WI38 (cell line): ENCODE results near the gene AGAP1.

Source experiments
- H3K4me3 ChIP-seq: 2 replicates; pipeline ENCODE4 v1.5.1; 2011; ENCODE audit warnings: low read depth, mild to moderate bottlenecking, control low read depth, low read length
- TF ChIP-seq, protein P1 (sequence below): IDR thresholded peaks from 2 replicates; pipeline ENCODE4 v1.5.1; 2012; ENCODE audit warnings: low read depth, mild to moderate bottlenecking, control low read depth, low read length

The AGAP1 gene

DNA sequence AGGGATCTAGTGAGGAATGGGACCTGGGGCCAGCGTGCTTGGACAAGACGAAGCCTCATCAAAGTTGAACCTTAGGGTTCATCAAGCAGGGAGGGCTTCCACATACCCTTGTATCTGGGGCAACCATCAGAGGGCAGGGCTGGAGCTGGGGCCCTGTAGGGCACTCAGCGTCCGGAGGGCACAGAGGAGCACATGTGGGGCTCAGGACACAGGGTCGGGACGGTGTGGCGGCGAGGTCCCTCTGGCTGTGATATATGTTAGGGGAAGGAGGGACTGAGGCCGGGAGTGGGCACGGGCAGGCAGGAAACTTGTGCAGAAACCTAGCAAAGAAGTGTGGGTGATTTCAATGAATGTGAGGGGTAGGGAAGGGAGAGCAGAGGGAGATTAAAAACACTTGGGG lies 244.0 kb downstream of the AGAP1 start:
- TF ChIP-seq, protein P1, sequence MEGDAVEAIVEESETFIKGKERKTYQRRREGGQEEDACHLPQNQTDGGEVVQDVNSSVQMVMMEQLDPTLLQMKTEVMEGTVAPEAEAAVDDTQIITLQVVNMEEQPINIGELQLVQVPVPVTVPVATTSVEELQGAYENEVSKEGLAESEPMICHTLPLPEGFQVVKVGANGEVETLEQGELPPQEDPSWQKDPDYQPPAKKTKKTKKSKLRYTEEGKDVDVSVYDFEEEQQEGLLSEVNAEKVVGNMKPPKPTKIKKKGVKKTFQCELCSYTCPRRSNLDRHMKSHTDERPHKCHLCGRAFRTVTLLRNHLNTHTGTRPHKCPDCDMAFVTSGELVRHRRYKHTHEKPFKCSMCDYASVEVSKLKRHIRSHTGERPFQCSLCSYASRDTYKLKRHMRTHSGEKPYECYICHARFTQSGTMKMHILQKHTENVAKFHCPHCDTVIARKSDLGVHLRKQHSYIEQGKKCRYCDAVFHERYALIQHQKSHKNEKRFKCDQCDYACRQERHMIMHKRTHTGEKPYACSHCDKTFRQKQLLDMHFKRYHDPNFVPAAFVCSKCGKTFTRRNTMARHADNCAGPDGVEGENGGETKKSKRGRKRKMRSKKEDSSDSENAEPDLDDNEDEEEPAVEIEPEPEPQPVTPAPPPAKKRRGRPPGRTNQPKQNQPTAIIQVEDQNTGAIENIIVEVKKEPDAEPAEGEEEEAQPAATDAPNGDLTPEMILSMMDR = no peak

DNA sequence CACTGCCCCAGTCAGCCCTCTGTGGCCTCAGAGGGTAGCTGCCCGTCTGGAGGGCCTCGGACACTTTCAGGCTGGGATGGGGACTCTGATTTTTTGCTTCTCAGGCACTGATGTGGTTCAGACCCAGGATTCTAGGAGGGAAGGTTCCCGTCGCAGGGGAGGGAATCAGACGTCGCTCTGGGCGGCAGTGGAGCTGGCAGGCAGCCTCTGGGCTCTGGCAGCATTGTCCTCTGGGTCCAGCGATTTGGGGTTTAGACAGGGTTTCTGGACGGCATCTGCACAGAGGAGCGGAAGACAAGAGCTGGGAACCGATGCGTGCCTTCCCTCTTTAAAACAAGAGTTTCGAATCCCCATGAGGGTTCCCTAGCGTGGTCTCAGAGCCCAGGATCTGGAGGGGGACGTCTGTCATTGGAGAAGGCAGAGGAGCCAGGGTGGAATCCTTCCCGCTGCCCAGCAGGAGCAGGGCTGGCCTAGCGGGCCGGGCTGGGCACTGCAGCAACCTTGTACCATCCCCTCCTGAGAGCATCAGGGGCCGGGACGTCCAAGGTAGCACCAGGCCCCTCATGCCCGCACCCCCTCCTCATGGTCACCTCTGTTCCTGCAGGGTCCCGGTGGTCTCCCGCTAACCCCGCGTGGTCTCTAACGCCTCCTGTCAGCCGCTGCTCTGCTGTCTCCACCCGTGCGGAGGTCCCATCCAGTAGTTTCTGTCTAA lies 246.0 kb downstream of the AGAP1 start:
- TF ChIP-seq, protein P1 = no peak
- H3K4me3 ChIP-seq = no peak overlapping the region

More for the DNA sequence above, 244.0 kb downstream of the AGAP1 start:
- H3K4me3 ChIP-seq = no peak overlapping the region

DNA sequence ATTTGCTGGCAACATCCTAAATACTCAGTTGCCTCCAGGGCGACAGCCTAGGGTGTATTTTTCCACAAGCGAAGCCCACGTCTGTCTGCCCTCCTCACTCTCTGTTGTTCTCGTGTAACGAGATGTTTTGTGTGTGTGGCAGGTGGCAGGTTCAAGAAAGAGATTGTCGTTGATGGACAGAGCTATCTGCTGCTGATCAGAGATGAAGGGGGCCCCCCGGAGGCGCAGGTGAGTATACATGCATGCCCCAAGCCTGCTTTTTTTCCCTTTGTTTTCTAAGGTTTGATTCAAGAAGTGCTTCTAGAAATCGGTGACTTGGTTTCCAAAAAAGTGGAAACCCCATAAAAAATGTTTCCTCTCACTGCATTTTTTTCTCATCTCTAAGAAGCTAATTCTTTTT lies 247.0 kb downstream of the AGAP1 start:
- no peak overlapping the region for H3K4me3 ChIP-seq
- TF ChIP-seq, protein P1 = 0 out of 2 replicates have a peak, but pooled peaks have one; percentile 24

DNA sequence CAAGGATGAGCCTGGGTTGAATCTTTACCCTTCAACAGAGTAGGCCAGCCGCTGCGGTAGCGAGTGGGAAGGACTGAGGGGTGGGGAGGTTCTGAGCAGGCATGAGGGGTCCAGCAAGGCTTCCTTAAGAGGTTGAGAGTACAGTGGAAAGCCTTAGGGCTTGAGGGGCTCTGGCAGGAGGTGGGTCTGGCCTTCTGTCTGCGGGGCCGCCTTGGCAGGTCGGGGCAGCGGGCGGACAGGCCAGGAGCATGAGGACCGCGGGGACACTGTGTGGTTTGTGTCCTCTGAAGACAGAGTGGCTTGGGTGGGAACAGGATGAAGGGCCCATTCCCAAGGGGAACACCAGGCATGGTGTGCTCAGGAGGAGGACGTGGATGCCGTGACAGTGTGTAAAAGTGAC lies 250.3 kb downstream of the AGAP1 start:
- H3K4me3 ChIP-seq = no peak overlapping the region
- TF ChIP-seq, protein P1 = no peak

DNA sequence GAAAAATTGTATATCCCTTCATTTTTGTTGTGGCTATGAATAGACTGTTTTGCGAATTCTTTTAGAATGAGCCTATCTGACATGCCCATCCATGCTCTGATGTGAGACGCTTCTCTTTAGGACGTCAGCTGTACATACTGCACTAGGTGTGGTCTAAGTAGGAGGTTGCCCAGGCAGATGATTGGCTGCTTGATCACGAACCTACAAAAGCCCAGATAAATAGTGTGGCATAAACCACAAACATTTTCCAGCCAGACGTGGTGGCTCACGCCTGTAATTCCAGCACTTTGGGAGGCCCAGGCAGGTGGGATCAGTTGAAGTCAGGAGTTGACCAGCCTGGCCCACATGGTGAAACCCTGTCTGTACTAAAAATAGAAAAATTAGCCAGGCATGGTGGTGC lies 251.8 kb downstream of the AGAP1 start:
- TF ChIP-seq, protein P1 = no peak
- H3K4me3 ChIP-seq = no peak overlapping the region

DNA sequence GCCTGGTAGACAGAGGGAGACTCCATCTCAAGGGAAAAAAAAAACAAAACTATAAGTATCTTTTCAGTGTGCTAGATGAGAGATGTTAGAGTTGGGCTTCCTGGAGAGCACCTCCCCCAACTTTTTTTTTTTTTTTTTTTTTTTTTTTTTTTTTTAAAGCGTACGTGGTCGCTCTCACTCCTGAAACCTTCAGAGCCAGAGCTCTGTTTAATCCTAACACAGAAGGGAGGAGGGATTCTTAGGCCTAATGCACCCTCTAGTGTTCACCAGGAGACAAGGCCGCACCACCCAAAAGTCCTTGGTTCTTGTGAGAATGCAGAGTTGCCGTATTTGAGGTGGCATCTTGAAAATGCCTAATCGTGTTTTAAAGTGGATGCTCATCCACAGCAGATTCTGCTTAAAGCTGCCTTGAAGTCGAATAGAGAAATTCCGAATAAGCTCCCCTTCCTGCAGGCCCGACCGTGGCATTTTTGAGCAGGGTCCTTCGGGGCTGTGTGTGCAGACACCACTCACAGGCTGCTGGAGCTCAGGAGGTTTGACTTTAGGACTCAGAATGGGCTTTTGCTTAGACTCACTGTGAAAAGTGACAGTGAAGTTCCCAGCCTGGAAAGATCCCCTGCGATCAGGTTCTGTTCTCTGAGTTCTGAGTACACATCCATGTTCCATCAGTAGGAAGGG lies 252.6 kb downstream of the AGAP1 start:
- TF ChIP-seq, protein P1 = peak; percentile 82
- H3K4me3 ChIP-seq = no peak overlapping the region
